HUES48 (cell line): ENCODE data around the gene SOS2.
"Not testable (repeated sequence)": the region's sequence is repeated elsewhere in the genome, so short reads cannot be mapped to it uniquely, and the experiment has no call there.

Source experiments
- H3K27ac ChIP-seq: one replicate; pipeline ENCODE4 v1.7.0; 2013; ENCODE audit warnings: low read depth, low read length, inconsistent platforms
- H3K27me3 ChIP-seq: 2 replicates; pipeline ENCODE4 v1.6.1; 2013; ENCODE audit warnings: mild to moderate bottlenecking, low read length; ENCODE audit not compliant: control insufficient read depth, insufficient read depth
- H3K36me3 ChIP-seq: 2 replicates; pipeline ENCODE4 v1.6.1; 2013; ENCODE audit warnings: low read length; ENCODE audit not compliant: control insufficient read depth, insufficient read depth
- H3K4me1 ChIP-seq: 2 replicates; pipeline ENCODE4 v1.6.1; 2013; ENCODE audit warnings: mild to moderate bottlenecking, low read length; ENCODE audit not compliant: control insufficient read depth, insufficient read depth
- H3K4me3 ChIP-seq: 2 replicates; pipeline ENCODE4 v1.5.1; 2013; ENCODE audit warnings: mild to moderate bottlenecking, low read depth, low read length
- H3K9ac ChIP-seq: 2 replicates; pipeline ENCODE4 v1.6.1; 2013; ENCODE audit warnings: mild to moderate bottlenecking, low read depth, low read length, moderate library complexity
- H3K9me3 ChIP-seq: 2 replicates; pipeline ENCODE4 v1.6.1; 2013; ENCODE audit warnings: low read length; ENCODE audit not compliant: control insufficient read depth, insufficient read depth

SOS2 gene

DNA sequence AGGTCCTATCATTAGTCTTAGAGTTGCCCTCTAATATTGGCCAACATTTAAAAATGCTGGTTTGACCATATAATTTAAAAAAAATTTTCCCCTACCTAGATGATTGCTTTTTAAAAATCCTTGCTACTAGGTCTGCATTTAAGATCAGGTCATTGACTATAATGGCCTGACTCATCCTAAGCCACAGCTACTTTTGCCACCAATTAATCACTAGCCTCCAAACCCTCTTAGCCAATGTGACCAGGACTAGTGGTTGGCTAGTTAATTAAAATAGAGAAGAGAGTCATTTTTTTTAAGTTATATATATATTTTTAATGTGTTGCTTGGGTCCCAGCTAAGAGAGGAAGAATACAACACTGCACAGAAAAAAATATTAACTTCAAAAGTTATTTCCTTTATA is 57.5 kb downstream of the SOS2 start:
- H3K9ac ChIP-seq = no peak overlapping the region
- H3K4me1 ChIP-seq = no peaks in the 10 kb centered on the region
- H3K27me3 ChIP-seq = no peaks in the 10 kb centered on the region
- H3K9me3 ChIP-seq = no peaks in the 10 kb centered on the region
- H3K36me3 ChIP-seq = no peaks in the 10 kb centered on the region
- H3K27ac ChIP-seq = no peak overlapping the region
- H3K4me3 ChIP-seq = no peak overlapping the region

DNA sequence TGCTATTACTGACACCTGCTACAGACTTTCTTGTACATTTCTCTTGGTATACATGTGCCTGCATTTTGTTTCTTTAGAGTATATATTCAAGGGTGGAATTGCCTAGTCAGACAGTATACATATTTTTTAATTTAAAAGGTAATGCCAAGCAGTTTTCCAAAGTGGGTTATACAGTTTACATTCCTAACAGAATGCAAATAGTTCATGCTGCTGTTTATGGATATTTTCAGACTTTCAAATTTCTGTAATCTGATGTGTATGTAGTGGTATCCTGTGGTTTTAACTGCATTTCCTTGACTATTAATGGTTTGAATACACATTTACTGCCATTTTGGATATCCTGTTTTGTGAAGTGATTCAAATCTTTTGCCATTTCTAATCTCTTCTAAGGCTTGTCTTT is 59.5 kb downstream of the SOS2 start:
- Histone ChIP-seq H3K36me3 (no peaks in the 10 kb centered on the region), H3K9me3 (no peaks in the 10 kb centered on the region), H3K27me3 (no peaks in the 10 kb centered on the region), H3K27ac (no peak overlapping the region), H3K4me1 (no peaks in the 10 kb centered on the region), H3K4me3 (no peak overlapping the region), H3K9ac (no peak overlapping the region)

DNA sequence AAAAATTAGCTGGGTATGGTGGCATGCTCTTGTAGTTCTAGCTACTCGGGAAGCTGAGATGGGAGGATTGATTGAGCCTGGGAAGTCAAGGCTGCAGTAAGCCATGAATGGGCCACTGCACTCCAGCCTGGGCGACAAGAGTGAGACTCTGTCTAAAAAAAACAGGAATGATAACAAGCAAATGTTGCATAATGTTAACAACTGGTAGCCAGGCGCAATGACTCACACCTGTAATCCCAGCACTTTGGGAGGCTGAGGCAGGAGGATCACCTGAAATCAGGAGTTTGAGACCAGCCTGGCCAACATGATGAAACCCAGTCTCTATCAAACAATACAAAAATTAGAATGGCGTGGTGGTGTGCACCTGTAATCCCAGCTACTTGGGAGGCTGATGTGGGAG is 64.0 kb downstream of the SOS2 start:
- not testable (repeated sequence) for H3K36me3 ChIP-seq, H3K9ac ChIP-seq, H3K4me1 ChIP-seq, H3K9me3 ChIP-seq, H3K4me3 ChIP-seq, H3K27me3 ChIP-seq, H3K27ac ChIP-seq

DNA sequence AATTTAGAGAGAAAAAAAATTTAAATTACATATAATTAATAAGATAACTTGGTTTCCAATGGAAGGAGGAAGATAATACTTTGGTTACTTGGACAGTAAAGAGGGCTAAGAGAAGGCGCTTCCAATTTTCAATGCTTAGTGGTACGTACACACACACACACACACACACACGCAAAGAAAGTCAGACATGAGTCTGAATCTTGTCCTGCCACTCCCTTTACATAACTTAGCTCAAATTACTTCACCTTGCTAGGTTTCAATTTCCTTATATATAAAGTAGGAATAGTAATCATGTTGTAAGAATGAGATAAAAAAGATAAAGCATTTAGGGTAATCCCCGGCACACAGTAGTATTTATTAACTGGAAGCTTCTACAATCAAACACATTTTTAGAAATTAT is 75.3 kb downstream of the SOS2 start:
- no peaks in the 10 kb centered on the region for H3K9me3 ChIP-seq

DNA sequence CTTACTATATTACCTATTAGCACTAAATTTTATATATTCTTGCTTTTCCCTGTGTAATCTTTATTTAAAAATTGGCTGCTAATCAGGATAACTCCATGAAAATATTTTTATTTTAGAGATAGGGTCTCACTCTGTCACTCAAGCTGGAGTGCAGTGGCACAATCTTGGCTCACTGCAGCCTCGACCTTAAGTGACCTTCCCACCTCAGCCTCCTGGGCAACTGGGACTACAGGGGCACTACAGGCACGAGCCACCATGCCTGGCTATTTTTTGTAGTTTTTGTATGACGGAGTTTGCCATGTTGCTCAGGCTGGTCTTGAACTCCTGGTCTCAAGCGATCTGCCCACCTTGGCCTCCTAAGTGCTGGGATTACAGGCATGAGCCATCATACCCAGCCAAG is 82.6 kb downstream of the SOS2 start:
- Histone ChIP-seq H3K27ac (no peak overlapping the region), H3K36me3 (peaks cover 16% of the 10 kb centered on the region), H3K9me3 (no peaks in the 10 kb centered on the region)

More for the DNA sequence above, 75.3 kb downstream of the SOS2 start:
- no peaks in the 10 kb centered on the region for H3K4me1 ChIP-seq
- H3K27ac ChIP-seq = no peak overlapping the region
- no peaks in the 10 kb centered on the region for H3K27me3 ChIP-seq
- no peak overlapping the region for H3K9ac ChIP-seq
- no peak overlapping the region for H3K4me3 ChIP-seq
- peaks cover 23% of the 10 kb centered on the region for H3K36me3 ChIP-seq

DNA sequence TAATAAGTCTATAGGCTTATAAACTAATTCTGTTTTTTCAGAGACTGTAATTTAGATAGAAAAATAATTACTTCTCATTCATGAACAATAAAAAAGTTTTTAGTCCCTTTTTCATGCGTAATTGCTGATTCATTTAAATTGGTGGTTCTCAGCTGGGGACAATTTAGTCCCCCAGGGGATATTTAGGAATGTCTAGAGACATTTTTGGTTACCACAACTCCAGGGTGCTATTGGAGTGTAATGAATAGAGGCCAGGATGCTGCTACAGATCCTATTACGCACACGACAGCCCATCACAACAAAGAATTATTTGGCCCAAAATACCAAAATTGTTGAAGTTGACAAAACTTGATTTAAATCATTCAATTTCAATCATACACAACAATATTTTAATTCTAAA is 92.2 kb downstream of the SOS2 start:
- peak overlapping the region; percentile 5; the same call in 1 of the 2 replicates for H3K4me3 ChIP-seq
- no peaks in the 10 kb centered on the region for H3K36me3 ChIP-seq
- no peaks in the 10 kb centered on the region for H3K27me3 ChIP-seq
- no peaks in the 10 kb centered on the region for H3K9me3 ChIP-seq
- H3K27ac ChIP-seq = peak overlapping the region; percentile 37
- H3K4me1 ChIP-seq = peaks cover 18% of the 10 kb centered on the region
- no peak overlapping the region for H3K9ac ChIP-seq

More for the DNA sequence above, 82.6 kb downstream of the SOS2 start:
- Histone ChIP-seq H3K27me3 (no peaks in the 10 kb centered on the region), H3K4me1 (no peaks in the 10 kb centered on the region), H3K9ac (no peak overlapping the region), H3K4me3 (no peak overlapping the region)

DNA sequence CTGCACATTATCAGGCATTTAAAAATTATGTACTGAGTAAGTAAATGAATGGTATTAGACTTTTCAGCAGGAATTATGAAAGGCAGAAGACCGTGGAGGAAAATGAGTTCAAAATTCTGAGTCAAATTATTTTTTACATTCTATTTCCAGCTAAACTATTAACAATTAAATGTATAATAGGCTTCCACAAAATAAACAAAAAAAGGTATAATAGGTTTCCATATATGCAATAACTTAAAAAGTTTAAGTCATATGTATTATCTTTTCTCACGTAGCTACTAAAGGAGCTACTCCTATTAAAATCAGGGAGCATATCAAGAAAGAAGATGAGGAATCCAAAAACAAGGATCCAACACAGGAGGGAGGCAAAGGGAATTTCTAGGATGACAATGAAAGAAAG is 103.6 kb downstream of the SOS2 start:
- no peak overlapping the region for H3K4me3 ChIP-seq
- H3K36me3 ChIP-seq = peaks cover 12% of the 10 kb centered on the region
- H3K9ac ChIP-seq = no peak overlapping the region
- no peak overlapping the region for H3K27ac ChIP-seq
- no peaks in the 10 kb centered on the region for H3K27me3 ChIP-seq
- H3K9me3 ChIP-seq = no peaks in the 10 kb centered on the region
- H3K4me1 ChIP-seq = no peaks in the 10 kb centered on the region

DNA sequence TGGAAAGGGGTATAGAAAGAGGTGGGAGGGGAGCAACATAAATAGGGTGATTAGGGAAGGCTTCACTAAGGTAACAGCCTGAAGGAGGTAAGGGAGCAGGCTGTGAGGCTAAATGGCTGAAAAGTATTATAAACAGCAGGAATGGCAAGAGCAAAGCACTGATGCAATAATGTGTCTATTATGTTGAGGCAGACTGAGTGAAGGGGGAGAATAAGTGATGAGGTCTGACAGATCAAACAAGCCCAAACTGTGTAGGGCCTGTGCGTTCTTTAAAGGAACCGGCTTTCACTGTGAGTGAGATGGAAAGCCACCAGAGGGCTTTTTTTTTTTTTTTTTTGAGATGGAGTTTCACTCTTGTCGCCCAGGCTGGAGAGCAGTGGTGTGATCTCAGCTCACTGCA is 108.3 kb downstream of the SOS2 start:
- Histone ChIP-seq H3K4me3 (no peak overlapping the region), H3K4me1 (no peaks in the 10 kb centered on the region), H3K27me3 (no peaks in the 10 kb centered on the region), H3K9ac (no peak overlapping the region), H3K9me3 (no peaks in the 10 kb centered on the region), H3K36me3 (no peaks in the 10 kb centered on the region), H3K27ac (no peak overlapping the region)

DNA sequence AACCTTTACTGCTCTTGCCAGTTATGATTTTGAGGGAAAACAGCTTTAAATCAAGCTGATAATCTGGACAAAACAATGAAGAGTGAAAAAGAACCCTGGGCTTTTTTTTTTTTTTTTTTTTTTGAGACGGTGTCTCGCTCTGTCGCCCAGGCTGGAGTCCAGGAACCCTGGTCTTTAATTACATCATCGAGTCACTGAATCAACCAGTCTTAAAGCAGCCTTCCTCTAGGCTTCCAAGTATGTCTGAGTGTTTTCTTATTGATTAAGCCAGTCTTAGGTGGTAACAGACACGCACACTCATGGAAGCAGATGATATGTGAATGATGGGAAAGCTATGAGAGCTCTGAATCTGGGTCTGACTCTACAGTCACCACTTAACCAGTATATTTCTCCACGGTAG is 109.1 kb downstream of the SOS2 start:
- no peak overlapping the region for H3K27ac ChIP-seq
- H3K4me1 ChIP-seq = peaks cover 6% of the 10 kb centered on the region
- H3K27me3 ChIP-seq = no peaks in the 10 kb centered on the region
- no peak overlapping the region for H3K4me3 ChIP-seq
- no peaks in the 10 kb centered on the region for H3K36me3 ChIP-seq
- no peak overlapping the region for H3K9ac ChIP-seq
- H3K9me3 ChIP-seq = no peaks in the 10 kb centered on the region

DNA sequence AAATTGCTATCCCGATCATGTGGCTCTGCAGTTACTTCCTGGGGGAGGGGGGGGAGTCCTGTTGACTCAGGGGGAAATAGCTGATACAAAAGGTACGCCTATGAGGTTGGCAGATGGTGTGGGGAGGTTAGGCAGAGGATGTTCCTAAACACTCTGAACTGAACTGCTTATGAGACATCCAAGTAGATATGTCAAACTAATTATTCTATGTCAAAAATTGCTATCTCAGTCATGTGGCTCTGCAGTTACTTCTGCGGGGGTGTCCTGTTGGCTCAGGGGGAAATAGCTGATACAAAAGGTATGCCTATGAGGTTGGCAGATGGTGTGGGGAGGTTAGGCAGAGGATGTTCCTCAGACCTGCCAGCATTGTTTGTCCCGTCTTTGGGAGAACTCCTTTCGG is 109.9 kb downstream of the SOS2 start:
- no peak overlapping the region for H3K4me3 ChIP-seq
- no peaks in the 10 kb centered on the region for H3K27me3 ChIP-seq
- no peak overlapping the region for H3K9ac ChIP-seq
- no peak overlapping the region for H3K27ac ChIP-seq
- no peaks in the 10 kb centered on the region for H3K9me3 ChIP-seq
- no peaks in the 10 kb centered on the region for H3K36me3 ChIP-seq
- peaks cover 14% of the 10 kb centered on the region for H3K4me1 ChIP-seq

DNA sequence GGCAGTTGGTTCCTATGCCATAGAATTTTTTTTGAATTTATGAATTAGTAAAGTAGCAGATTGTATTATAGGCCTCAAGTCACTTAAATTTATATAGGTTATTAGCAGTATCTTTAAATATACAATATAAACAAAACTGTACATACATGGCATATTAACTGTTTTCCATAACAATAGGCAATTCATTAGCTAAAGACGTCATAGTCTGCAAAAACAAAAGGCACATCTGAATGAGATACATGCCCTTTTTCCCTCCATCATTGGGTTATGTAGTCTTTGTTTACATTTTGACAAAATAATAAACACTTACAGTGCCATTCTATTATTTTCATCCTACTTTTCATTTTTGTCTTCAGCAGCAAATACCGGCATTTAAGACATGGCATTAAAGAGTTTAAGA is 113.9 kb downstream of the SOS2 start:
- H3K9ac ChIP-seq = no peak overlapping the region
- no peaks in the 10 kb centered on the region for H3K27me3 ChIP-seq
- peaks cover 28% of the 10 kb centered on the region for H3K36me3 ChIP-seq
- no peak overlapping the region for H3K27ac ChIP-seq
- H3K9me3 ChIP-seq = no peaks in the 10 kb centered on the region
- peaks cover 19% of the 10 kb centered on the region for H3K4me1 ChIP-seq
- no peak overlapping the region for H3K4me3 ChIP-seq

DNA sequence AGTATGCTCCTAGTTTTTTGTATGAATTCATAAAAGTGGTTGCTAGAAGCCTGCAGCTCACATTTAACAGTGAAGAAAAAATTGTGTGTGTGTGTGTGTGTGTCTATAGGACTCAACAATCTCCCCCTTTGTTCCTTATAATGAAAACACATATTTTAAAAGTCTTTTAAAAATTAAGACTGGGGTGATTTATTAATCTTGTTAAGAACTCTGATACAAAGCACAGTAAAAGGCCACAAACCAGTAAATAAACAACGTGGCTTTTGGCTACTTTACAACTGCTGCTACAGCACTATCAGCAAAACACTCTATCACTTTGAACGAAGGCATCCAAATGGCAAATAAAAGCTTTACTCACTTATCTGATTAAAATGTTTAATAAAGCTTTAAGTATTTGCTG is 114.4 kb downstream of the SOS2 start:
- peaks cover 33% of the 10 kb centered on the region for H3K36me3 ChIP-seq
- H3K27me3 ChIP-seq = no peaks in the 10 kb centered on the region
- peaks cover 19% of the 10 kb centered on the region for H3K4me1 ChIP-seq
- peak overlapping the region; percentile 100 for H3K4me3 ChIP-seq
- no peaks in the 10 kb centered on the region for H3K9me3 ChIP-seq
- H3K9ac ChIP-seq = peak overlapping the region; percentile 99
- peak overlapping the region; percentile 95 for H3K27ac ChIP-seq
